GM23338 (cell line): Measurements from ENCODE around the gene MFSD2B. TPM values are rescaled to one million over a fixed set of nuclear protein-coding genes. Genes with fewer than 3 reads are reported as not detected.
A peak's percentile ranks its signal among the peaks of the same experiment; 100 is the strongest.

Experiments
- ATAC-seq: fragments of 200-7000 bp; cut with Tn5 transposase; 3 replicates; pipeline ENCODE4 v1.9.1; 2020
- DNase-seq: peaks from one replicate; pipeline ENCODE4 v3.0.0-alpha.2; 2015; ENCODE audit warnings: low spot score
- H2AFZ ChIP-seq: fragments of 200-600 bp; sonication (generic); 2 replicates; pipeline ENCODE4 v1.8.0; 2016; ENCODE audit warnings: antibody characterized with exemption, mild to moderate bottlenecking, moderate library complexity
- H3F3A ChIP-seq: fragments of 200-600 bp; sonication (generic); replicated peaks from 2 replicates; pipeline ENCODE4 v1.8.0; 2017; ENCODE audit warnings: antibody characterized with exemption, mixed run types, low read depth
- H3K27ac ChIP-seq: fragments of 200-600 bp; sonication (generic); 2 replicates; pipeline ENCODE4 v1.6.1; 2016; ENCODE audit warnings: low read depth
- H3K27me3 ChIP-seq: fragments of 200-600 bp; sonication (generic); 2 replicates; pipeline ENCODE4 v1.8.0; 2016; ENCODE audit warnings: mild to moderate bottlenecking, mixed run types, moderate library complexity; ENCODE audit not compliant: insufficient read depth
- H3K36me3 ChIP-seq: fragments of 200-600 bp; sonication (generic); 2 replicates; pipeline ENCODE4 v1.8.0; 2016; ENCODE audit warnings: mild to moderate bottlenecking; ENCODE audit not compliant: insufficient read depth
- H3K4me1 ChIP-seq: fragments of 200-600 bp; sonication (generic); 2 replicates; pipeline ENCODE4 v1.8.0; 2016; ENCODE audit warnings: mild to moderate bottlenecking, moderate library complexity; ENCODE audit not compliant: insufficient read depth
- H3K4me2 ChIP-seq: fragments of 200-600 bp; sonication (generic); 2 replicates; pipeline ENCODE4 v1.7.1; 2017; ENCODE audit warnings: mixed run types
- H3K4me3 ChIP-seq: fragments of 200-600 bp; sonication (generic); 2 replicates; pipeline ENCODE4 v1.6.1; 2016; ENCODE audit warnings: mixed run types
- H3K79me2 ChIP-seq: fragments of 200-600 bp; sonication (generic); replicated peaks from 2 replicates; pipeline ENCODE4 v1.8.0; 2017; ENCODE audit warnings: mild to moderate bottlenecking; ENCODE audit not compliant: insufficient read depth
- H3K9me2 ChIP-seq: fragments of 200-600 bp; sonication (generic); 2 replicates; pipeline ENCODE4 v1.8.0; 2017; ENCODE audit not compliant: insufficient read depth
- H4K20me1 ChIP-seq: fragments of 200-600 bp; sonication (generic); replicated peaks from 2 replicates; pipeline ENCODE4 v1.8.0; 2017; ENCODE audit warnings: mild to moderate bottlenecking; ENCODE audit not compliant: insufficient read depth
- H3K27ac Mint-ChIP-seq: 2 replicates; pipeline ENCODE4 v1.8.0; 2020; ENCODE audit warnings: inconsistent platforms, mild to moderate bottlenecking, moderate library complexity, mixed read lengths
- H3K27me3 Mint-ChIP-seq: 3 replicates; pipeline ENCODE4 v1.8.0; 2022; ENCODE audit warnings: low read depth, mild to moderate bottlenecking, moderate library complexity, mixed read lengths, inconsistent platforms; ENCODE audit not compliant: insufficient read depth, poor library complexity
- H3K36me3 Mint-ChIP-seq: 3 replicates; pipeline ENCODE4 v1.8.0; 2021; ENCODE audit warnings: low read depth, mild to moderate bottlenecking, inconsistent platforms, moderate library complexity, mixed read lengths
- H3K4me1 Mint-ChIP-seq: 3 replicates; pipeline ENCODE4 v1.8.0; 2020; ENCODE audit warnings: mild to moderate bottlenecking, inconsistent platforms, mixed read lengths
- H3K4me3 Mint-ChIP-seq: 3 replicates; pipeline ENCODE4 v1.8.0; 2021; ENCODE audit warnings: moderate library complexity, mild to moderate bottlenecking, inconsistent platforms, mixed read lengths
- H3K9me3 Mint-ChIP-seq: 3 replicates; pipeline ENCODE4 v1.8.0; 2020; ENCODE audit warnings: moderate library complexity, mild to moderate bottlenecking, inconsistent platforms, mixed read lengths
- EZH2 ChIP-seq: fragments of 200-600 bp; sonication (generic); IDR thresholded peaks from one replicate; pipeline ENCODE4 v1.8.0; 2017; ENCODE audit warnings: antibody characterized with exemption, mild to moderate bottlenecking, low read depth; ENCODE audit not compliant: unreplicated experiment
- EZH2phosphoT487 ChIP-seq: fragments of 200-600 bp; sonication (generic); IDR thresholded peaks from one replicate; pipeline ENCODE4 v1.8.1; 2018; ENCODE audit warnings: antibody characterized with exemption; ENCODE audit not compliant: unreplicated experiment
- JUNB ChIP-seq: IDR thresholded peaks from one replicate; pipeline ENCODE4 v1.6.1; 2016; ENCODE audit warnings: antibody characterized with exemption; ENCODE audit not compliant: unreplicated experiment
- NANOG ChIP-seq: IDR thresholded peaks from 2 replicates; pipeline ENCODE4 v1.6.1; 2016; ENCODE audit warnings: antibody characterized with exemption, borderline replicate concordance
- STAT1 ChIP-seq: IDR thresholded peaks from one replicate; pipeline ENCODE4 v1.6.1; 2016; ENCODE audit warnings: antibody characterized with exemption; ENCODE audit not compliant: unreplicated experiment
- ZNF114 ChIP-seq: fragments of 250-450 bp; sonication (Bioruptor Pico); IDR thresholded peaks from 2 replicates; pipeline ENCODE4 v1.5.0; 2020; ENCODE audit warnings: mild to moderate bottlenecking, moderate library complexity
- ZNF331 ChIP-seq: fragments of 250-450 bp; sonication (Bioruptor Pico); IDR thresholded peaks from 2 replicates; pipeline ENCODE4 v1.5.0; 2020; ENCODE audit warnings: low read depth, mild to moderate bottlenecking, moderate library complexity
- long read RNA-seq: library from polyadenylated mRNA; unstranded; transcript quantifications from one replicate; pipeline ENCODE4 v2.0.0, GENCODE V29; 2020; ENCODE audit not compliant: unreplicated experiment
- polyA plus RNA-seq: library from polyadenylated mRNA; unstranded; fragments of >200 nt; fragmentation: Nextera tagmentation; extraction: Ambion mirVana; gene quantifications from 2 replicates; pipeline ENCODE4 v1.2.1, GENCODE V29; 2016
- total RNA-seq: library from RNA; depleted of rRNA; stranded (reverse); fragments of >200 nt; shearing (Covaris generic); gene quantifications from 2 replicates; pipeline ENCODE4 v1.2.3, GENCODE V29; 2014; rRNA removed
- TF ChIP-seq, protein P1 (sequence below), 2 experiments: fragments of 200-600 bp in 1 of 2; sonication (generic) in 1 of 2; conservative IDR thresholded peaks; 2 replicates each; pipeline versions ENCODE4 v1.5.1 to v1.6.1; 2016 to 2017; ENCODE audit warnings: antibody characterized with exemption in 2 of 2, low read depth in 2 of 2, mild to moderate bottlenecking in 2 of 2, moderate library complexity in 1 of 2
- TF ChIP-seq, protein P2 (sequence below): IDR thresholded peaks from 2 replicates; pipeline ENCODE4 v1.6.1; 2016; ENCODE audit warnings: antibody characterized with exemption
- TF ChIP-seq, protein P3 (sequence below): IDR thresholded peaks from one replicate; pipeline ENCODE4 v1.6.1; 2018; ENCODE audit warnings: antibody characterized with exemption; ENCODE audit not compliant: unreplicated experiment

Gene MFSD2B, protein sequence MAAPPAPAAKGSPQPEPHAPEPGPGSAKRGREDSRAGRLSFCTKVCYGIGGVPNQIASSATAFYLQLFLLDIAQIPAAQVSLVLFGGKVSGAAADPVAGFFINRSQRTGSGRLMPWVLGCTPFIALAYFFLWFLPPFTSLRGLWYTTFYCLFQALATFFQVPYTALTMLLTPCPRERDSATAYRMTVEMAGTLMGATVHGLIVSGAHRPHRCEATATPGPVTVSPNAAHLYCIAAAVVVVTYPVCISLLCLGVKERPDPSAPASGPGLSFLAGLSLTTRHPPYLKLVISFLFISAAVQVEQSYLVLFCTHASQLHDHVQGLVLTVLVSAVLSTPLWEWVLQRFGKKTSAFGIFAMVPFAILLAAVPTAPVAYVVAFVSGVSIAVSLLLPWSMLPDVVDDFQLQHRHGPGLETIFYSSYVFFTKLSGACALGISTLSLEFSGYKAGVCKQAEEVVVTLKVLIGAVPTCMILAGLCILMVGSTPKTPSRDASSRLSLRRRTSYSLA
- 0.21 TPM in 1 of 2 replicates, not detected in the other for total RNA-seq
- 0.82 and 2.3 TPM in 2 replicates for polyA plus RNA-seq
- long read RNA-seq, result 0 reads

DNA sequence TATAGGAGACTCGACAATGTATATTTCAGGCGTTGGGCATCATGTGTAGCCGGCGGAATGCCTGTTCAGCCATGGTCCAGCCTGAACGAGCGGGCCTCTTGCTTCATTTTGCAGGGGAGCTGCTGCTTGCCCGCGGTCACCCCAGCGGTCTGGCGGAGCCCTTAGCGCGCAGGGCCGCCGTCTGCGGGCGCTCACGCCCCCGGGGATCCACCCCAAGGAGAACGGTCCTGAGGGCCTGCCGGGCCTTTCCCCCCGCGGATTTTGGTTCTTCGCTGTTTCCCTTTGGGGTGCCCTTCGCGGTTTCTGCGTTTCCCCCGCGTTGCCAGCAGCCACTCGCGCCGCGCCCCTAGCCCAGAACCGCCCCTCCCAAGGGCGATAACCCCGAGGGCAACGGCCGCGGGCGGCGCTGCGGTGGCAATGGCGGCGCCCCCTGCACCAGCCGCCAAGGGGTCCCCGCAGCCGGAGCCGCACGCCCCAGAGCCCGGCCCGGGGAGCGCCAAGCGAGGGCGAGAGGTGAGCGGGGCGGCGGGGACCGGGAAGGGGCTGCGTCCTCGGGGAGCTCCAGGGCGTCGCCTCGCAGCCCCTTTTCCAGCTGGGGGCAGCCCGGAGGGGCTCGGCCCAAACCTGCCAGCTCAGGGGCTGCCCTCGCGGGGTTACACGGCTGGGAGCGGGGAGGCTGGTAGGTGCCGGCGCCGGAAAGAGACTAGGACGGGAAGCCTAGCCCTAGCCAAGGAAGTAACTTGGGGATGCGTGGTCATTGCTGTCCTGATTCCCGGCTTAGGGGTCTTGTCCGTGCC is at the start of gene MFSD2B:
Gene MFSD2B, plus strand, starts transcription at position 406 of the 797 bp plus-strand sequence. Its CDS starts 12 bp downstream, at position 418.
- Mint-ChIP-seq H3K36me3 (no peaks in the 10 kb centered on the region), H3K4me1 (peaks cover 14% of the 10 kb centered on the region; the same call in 2 of the 3 replicates), H3K27me3 (peaks cover 15% of the 10 kb centered on the region), H3K4me3 (peak within 1 kb of the TSS; percentile 63), H3K27ac (no peak within 1 kb of the TSS), H3K9me3 (no peaks in the 10 kb centered on the region)
- Histone ChIP-seq H3K4me3 (peak within 1 kb of the TSS; percentile 72), H4K20me1 (no peaks in the 10 kb centered on the region), H3K27ac (no peak within 1 kb of the TSS), H3F3A (peaks cover 11% of the 10 kb centered on the region; the same call in 1 of the 2 replicates), H3K79me2 (no peaks in the 10 kb centered on the region), H3K27me3 (peaks cover 14% of the 10 kb centered on the region), H3K4me1 (peaks cover 18% of the 10 kb centered on the region), H3K9me2 (no peaks in the 10 kb centered on the region), H3K4me2 (peak within 1 kb of the TSS; percentile 87), H3K36me3 (no peaks in the 10 kb centered on the region), H2AFZ (peak within 1 kb of the TSS; percentile 95)
- no peak for TF ChIP-seq JUNB
- TF ChIP-seq, protein P1, sequence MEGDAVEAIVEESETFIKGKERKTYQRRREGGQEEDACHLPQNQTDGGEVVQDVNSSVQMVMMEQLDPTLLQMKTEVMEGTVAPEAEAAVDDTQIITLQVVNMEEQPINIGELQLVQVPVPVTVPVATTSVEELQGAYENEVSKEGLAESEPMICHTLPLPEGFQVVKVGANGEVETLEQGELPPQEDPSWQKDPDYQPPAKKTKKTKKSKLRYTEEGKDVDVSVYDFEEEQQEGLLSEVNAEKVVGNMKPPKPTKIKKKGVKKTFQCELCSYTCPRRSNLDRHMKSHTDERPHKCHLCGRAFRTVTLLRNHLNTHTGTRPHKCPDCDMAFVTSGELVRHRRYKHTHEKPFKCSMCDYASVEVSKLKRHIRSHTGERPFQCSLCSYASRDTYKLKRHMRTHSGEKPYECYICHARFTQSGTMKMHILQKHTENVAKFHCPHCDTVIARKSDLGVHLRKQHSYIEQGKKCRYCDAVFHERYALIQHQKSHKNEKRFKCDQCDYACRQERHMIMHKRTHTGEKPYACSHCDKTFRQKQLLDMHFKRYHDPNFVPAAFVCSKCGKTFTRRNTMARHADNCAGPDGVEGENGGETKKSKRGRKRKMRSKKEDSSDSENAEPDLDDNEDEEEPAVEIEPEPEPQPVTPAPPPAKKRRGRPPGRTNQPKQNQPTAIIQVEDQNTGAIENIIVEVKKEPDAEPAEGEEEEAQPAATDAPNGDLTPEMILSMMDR (conservative IDR thresholded peaks at IDR 0.05; ENCODE audit: low read depth in 2 of 2), result 0 out of 4 replicates have a peak, but pooled peaks of 1 of the 2 experiments have one; percentile 10
- DNase-seq (peak; percentile 72), ATAC-seq (peak; percentile 79)

DNA sequence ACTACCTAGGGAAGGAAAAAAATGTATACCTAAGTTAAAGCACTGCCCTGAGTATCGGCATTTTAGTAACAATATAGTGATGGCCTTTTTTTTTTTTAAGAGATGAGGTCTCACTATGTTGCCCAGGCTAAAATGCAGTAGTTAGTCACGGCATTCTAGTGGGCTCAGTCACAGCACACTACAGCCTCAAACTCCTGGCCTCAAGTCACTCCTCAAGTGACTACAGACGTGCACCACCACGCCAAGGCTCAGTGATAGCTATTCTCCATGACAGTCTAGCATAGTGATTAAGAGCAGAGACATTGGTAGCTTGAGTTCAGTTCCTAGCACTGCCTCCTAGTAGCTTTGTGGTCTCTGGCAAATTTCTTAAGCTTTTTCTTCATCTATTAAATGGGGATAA is 42.0 kb upstream of the MFSD2B start:
- Histone ChIP-seq H3K79me2 (no peaks in the 10 kb centered on the region; the same call in 1 of the 2 replicates), H3K9me2 (no peaks in the 10 kb centered on the region), H3K4me2 (no peak overlapping the region), H4K20me1 (no peaks in the 10 kb centered on the region), H3K27ac (no peak overlapping the region), H3K27me3 (no peaks in the 10 kb centered on the region), H2AFZ (no peak overlapping the region), H3K36me3 (no peaks in the 10 kb centered on the region; the same call in 1 of the 2 replicates), H3F3A (no peaks in the 10 kb centered on the region), H3K4me3 (no peak overlapping the region), H3K4me1 (no peaks in the 10 kb centered on the region)
- Mint-ChIP-seq H3K36me3 (peaks cover 9% of the 10 kb centered on the region), H3K4me1 (no peaks in the 10 kb centered on the region), H3K27ac (no peak overlapping the region), H3K4me3 (no peak overlapping the region), H3K9me3 (no peaks in the 10 kb centered on the region), H3K27me3 (no peaks in the 10 kb centered on the region)
- ATAC-seq (no peak), DNase-seq (no peak)
- TF ChIP-seq, protein P2, sequence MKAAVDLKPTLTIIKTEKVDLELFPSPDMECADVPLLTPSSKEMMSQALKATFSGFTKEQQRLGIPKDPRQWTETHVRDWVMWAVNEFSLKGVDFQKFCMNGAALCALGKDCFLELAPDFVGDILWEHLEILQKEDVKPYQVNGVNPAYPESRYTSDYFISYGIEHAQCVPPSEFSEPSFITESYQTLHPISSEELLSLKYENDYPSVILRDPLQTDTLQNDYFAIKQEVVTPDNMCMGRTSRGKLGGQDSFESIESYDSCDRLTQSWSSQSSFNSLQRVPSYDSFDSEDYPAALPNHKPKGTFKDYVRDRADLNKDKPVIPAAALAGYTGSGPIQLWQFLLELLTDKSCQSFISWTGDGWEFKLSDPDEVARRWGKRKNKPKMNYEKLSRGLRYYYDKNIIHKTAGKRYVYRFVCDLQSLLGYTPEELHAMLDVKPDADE, result no peak
- no peak for TF ChIP-seq JUNB
- TF ChIP-seq ZNF114, result no peak
- no peak for TF ChIP-seq EZH2phosphoT487
- TF ChIP-seq STAT1, result no peak
- TF ChIP-seq EZH2, result no peak
- TF ChIP-seq, protein P3, sequence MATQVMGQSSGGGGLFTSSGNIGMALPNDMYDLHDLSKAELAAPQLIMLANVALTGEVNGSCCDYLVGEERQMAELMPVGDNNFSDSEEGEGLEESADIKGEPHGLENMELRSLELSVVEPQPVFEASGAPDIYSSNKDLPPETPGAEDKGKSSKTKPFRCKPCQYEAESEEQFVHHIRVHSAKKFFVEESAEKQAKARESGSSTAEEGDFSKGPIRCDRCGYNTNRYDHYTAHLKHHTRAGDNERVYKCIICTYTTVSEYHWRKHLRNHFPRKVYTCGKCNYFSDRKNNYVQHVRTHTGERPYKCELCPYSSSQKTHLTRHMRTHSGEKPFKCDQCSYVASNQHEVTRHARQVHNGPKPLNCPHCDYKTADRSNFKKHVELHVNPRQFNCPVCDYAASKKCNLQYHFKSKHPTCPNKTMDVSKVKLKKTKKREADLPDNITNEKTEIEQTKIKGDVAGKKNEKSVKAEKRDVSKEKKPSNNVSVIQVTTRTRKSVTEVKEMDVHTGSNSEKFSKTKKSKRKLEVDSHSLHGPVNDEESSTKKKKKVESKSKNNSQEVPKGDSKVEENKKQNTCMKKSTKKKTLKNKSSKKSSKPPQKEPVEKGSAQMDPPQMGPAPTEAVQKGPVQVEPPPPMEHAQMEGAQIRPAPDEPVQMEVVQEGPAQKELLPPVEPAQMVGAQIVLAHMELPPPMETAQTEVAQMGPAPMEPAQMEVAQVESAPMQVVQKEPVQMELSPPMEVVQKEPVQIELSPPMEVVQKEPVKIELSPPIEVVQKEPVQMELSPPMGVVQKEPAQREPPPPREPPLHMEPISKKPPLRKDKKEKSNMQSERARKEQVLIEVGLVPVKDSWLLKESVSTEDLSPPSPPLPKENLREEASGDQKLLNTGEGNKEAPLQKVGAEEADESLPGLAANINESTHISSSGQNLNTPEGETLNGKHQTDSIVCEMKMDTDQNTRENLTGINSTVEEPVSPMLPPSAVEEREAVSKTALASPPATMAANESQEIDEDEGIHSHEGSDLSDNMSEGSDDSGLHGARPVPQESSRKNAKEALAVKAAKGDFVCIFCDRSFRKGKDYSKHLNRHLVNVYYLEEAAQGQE, result no peak
- no peak for TF ChIP-seq ZNF331 (CRISPR knock-in tag)
- TF ChIP-seq, protein P1 (conservative IDR thresholded peaks at IDR 0.05; ENCODE audit: low read depth in 2 of 2), result no peak
- no peak for TF ChIP-seq NANOG
